PC-9 (cell line): ENCODE results near the gene GLO1. TPM values are rescaled to one million over a fixed set of nuclear protein-coding genes. Genes with fewer than 3 reads are reported as not detected.

Experiments used
- BruUV-seq: library from RNA; stranded (reverse); fragments of 400-500 nt; replicated peaks from 2 replicates; lab custom pipeline; 2021; lab: Mats Ljungman, UMichigan
- CTCF ChIA-PET: fragments of 300-600 bp; sonication (Branson Sonifier 250); formaldehyde crosslinking; loops from one replicate; lab custom pipeline; 2022; ENCODE audit warnings: antibody characterized with exemption; lab: Charles Lee
- POLR2A ChIA-PET: fragments of 300-600 bp; sonication (Branson Sonifier 250); formaldehyde crosslinking; loops from one replicate; lab custom pipeline; 2022; ENCODE audit warnings: antibody characterized with exemption; ENCODE audit not compliant: unreplicated experiment; lab: Charles Lee
- DNase-seq, 2 experiments: peaks; one replicate each; pipeline versions ENCODE4 v3.0.0 to v3.0.0-alpha.2; 2015 to 2022; ENCODE audit warnings: mixed read lengths in 1 of 2
- H2AFZ ChIP-seq: fragments of 200-600 bp; sonication (generic); 2 replicates; pipeline ENCODE4 v1.8.1; 2017; ENCODE audit warnings: antibody characterized with exemption
- H3F3A ChIP-seq: fragments of 200-600 bp; sonication (generic); 2 replicates; pipeline ENCODE4 v1.8.1; 2017; ENCODE audit warnings: antibody characterized with exemption, mild to moderate bottlenecking, low read depth; ENCODE audit not compliant: insufficient read depth
- H3K27ac ChIP-seq: fragments of 200-600 bp; sonication (generic); 2 replicates; pipeline ENCODE4 v1.6.1; 2016; ENCODE audit warnings: mixed run types
- H3K27me3 ChIP-seq: fragments of 200-600 bp; sonication (generic); 2 replicates; pipeline ENCODE4 v1.6.1; 2016; ENCODE audit warnings: low read depth, mixed run types; ENCODE audit not compliant: insufficient read depth
- H3K36me3 ChIP-seq: fragments of 200-600 bp; sonication (generic); 2 replicates; pipeline ENCODE4 v1.6.1; 2016; ENCODE audit warnings: low read depth, mixed run types
- H3K4me1 ChIP-seq: fragments of 200-600 bp; sonication (generic); replicated peaks from 2 replicates; pipeline ENCODE4 v1.6.1; 2016; ENCODE audit warnings: mixed run types; ENCODE audit not compliant: insufficient read depth
- H3K4me2 ChIP-seq: fragments of 200-600 bp; sonication (generic); 2 replicates; pipeline ENCODE4 v1.6.1; 2017; ENCODE audit warnings: mixed run types
- H3K4me3 ChIP-seq: fragments of 200-600 bp; sonication (generic); 2 replicates; pipeline ENCODE4 v1.6.1; 2016; ENCODE audit warnings: mixed run types
- H3K79me2 ChIP-seq: fragments of 200-600 bp; sonication (generic); 2 replicates; pipeline ENCODE4 v1.6.1; 2017; ENCODE audit warnings: low read depth, mixed run types
- H3K9me2 ChIP-seq: fragments of 200-600 bp; sonication (generic); 2 replicates; pipeline ENCODE4 v1.8.1; 2017; ENCODE audit warnings: mild to moderate bottlenecking; ENCODE audit not compliant: insufficient read depth
- H3K9me3 ChIP-seq: fragments of 200-600 bp; sonication (generic); 2 replicates; pipeline ENCODE4 v1.8.1; 2016; ENCODE audit warnings: low read depth; ENCODE audit not compliant: insufficient read depth
- H4K20me1 ChIP-seq: fragments of 200-600 bp; sonication (generic); 2 replicates; pipeline ENCODE4 v1.8.1; 2017; ENCODE audit not compliant: insufficient read depth
- CTCF ChIP-seq: fragments of 200-600 bp; sonication (generic); conservative IDR thresholded peaks from 2 replicates; pipeline ENCODE4 v1.6.1; 2017; ENCODE audit warnings: mixed run types, antibody characterized with exemption, mild to moderate bottlenecking, moderate library complexity
- EZH2 ChIP-seq: fragments of 200-600 bp; sonication (generic); IDR thresholded peaks from 2 replicates; pipeline ENCODE4 v1.8.0; 2017; ENCODE audit warnings: antibody characterized with exemption, low read depth
- intact Hi-C: fragments of 100-400 bp; cut with micrococcal nuclease; formaldehyde crosslinking; loops from one replicate; pipeline ENCODE4 v1.10.0; 2022; ENCODE audit not compliant: unreplicated experiment
- total RNA-seq: library from RNA; stranded (reverse); gene quantifications from 2 replicates; pipeline ENCODE4 v1.2.3, GENCODE V29; 2021

GLO1 gene
- total RNA-seq, 1 experiment from 2014 or later, result 118 TPM

GRCh38 chr6:38678178-38678760 lies 24.7 kb downstream of the GLO1 start:
- Histone ChIP-seq H3K9me2 (no peaks in the 10 kb centered on the region), H3K27me3 (no peaks in the 10 kb centered on the region), H3K4me1 (no peaks in the 10 kb centered on the region), H3K4me2 (no peak overlapping the region), H3K36me3 (peaks cover 33% of the 10 kb centered on the region), H3K9me3 (no peaks in the 10 kb centered on the region), H3K79me2 (no peaks in the 10 kb centered on the region), H3K4me3 (no peak overlapping the region), H3F3A (peaks cover 6% of the 10 kb centered on the region), H2AFZ (no peak overlapping the region), H4K20me1 (no peaks in the 10 kb centered on the region), H3K27ac (no peak overlapping the region)
- TF ChIP-seq EZH2 (no peak), CTCF (no peak)
- POLR2A ChIA-PET, result interaction anchor here (0.6 kb wide), 1 partner anchor 17 kb away, joined by 6 read pairs; no protein-coding TSS in a partner anchor
- CTCF ChIA-PET, result no interaction called here
- intact Hi-C loops, result loop anchor here (10.0 kb wide), 1 partner anchor 983 kb away; the partner anchor contains the start of gene MDGA1
- BruUV-seq, result no TSS peak
- no peak for DNase-seq

GRCh38 chr6:38676974-38677544 lies 25.9 kb downstream of the GLO1 start:
- POLR2A ChIA-PET, result no interaction called here
- H3K4me2 ChIP-seq, result no peak overlapping the region
- intact Hi-C loops, result loop anchor here (10.0 kb wide), 1 partner anchor 982 kb away; the partner anchor contains the start of gene MDGA1
- TF ChIP-seq EZH2 (no peak), CTCF (no peak)
- H3K27ac ChIP-seq, result no peak overlapping the region
- CTCF ChIA-PET, result no interaction called here
- H3K36me3 ChIP-seq, result peaks cover 28% of the 10 kb centered on the region
- H3K4me3 ChIP-seq, result no peak overlapping the region
- no peaks in the 10 kb centered on the region for H4K20me1 ChIP-seq
- no peak overlapping the region for H2AFZ ChIP-seq
- H3F3A ChIP-seq, result peaks cover 10% of the 10 kb centered on the region
- DNase-seq, result no peak
- no peaks in the 10 kb centered on the region for H3K27me3 ChIP-seq
- no peaks in the 10 kb centered on the region for H3K79me2 ChIP-seq
- H3K9me3 ChIP-seq, result no peaks in the 10 kb centered on the region
- no peaks in the 10 kb centered on the region for H3K4me1 ChIP-seq
- no peaks in the 10 kb centered on the region for H3K9me2 ChIP-seq
- BruUV-seq, result no TSS peak

- Histone ChIP-seq H3K4me1 (no peaks in the 10 kb centered on the region), H3K9me3 (no peaks in the 10 kb centered on the region), H2AFZ (no peak overlapping the region), H3K4me2 (no peak overlapping the region), H3K79me2 (no peaks in the 10 kb centered on the region), H3K27me3 (no peaks in the 10 kb centered on the region), H3F3A (peaks cover 11% of the 10 kb centered on the region), H3K9me2 (no peaks in the 10 kb centered on the region), H3K36me3 (peaks cover 21% of the 10 kb centered on the region), H4K20me1 (no peaks in the 10 kb centered on the region), H3K27ac (no peak overlapping the region), H3K4me3 (no peak overlapping the region)
- no peak for TF ChIP-seq EZH2
- no peak for TF ChIP-seq CTCF
- POLR2A ChIA-PET, result no interaction called here
- BruUV-seq, result TSS peak; percentile 5
- CTCF ChIA-PET, result no interaction called here
- intact Hi-C loops, result loop anchor here (10.0 kb wide), 1 partner anchor 982 kb away; the partner anchor contains the start of gene MDGA1
- no peak for DNase-seq
Observed at GRCh38 chr6:38676236-38676973, 26.5 kb downstream of the GLO1 start.
